GM18505 (cell line): Measurements from ENCODE around the gene TLX3.
A peak's percentile ranks its signal among the peaks of the same experiment; 100 is the strongest.
"Not testable (repeated sequence)": the region's sequence is repeated elsewhere in the genome, so short reads cannot be mapped to it uniquely, and the experiment has no call there.

ENCODE experiments used
- ATAC-seq: cut with Tn5 transposase; IDR thresholded peaks from one replicate; pipeline ENCODE4 v1.9.1; 2021; ENCODE audit not compliant: unreplicated experiment
- POLR2A ChIP-seq: IDR thresholded peaks from 4 replicates; pipeline ENCODE4 v1.6.1; 2011; ENCODE audit warnings: borderline replicate concordance; ENCODE audit not compliant: insufficient read depth, insufficient read length; ENCODE audit errors: extremely low read depth

The TLX3 gene

DNA sequence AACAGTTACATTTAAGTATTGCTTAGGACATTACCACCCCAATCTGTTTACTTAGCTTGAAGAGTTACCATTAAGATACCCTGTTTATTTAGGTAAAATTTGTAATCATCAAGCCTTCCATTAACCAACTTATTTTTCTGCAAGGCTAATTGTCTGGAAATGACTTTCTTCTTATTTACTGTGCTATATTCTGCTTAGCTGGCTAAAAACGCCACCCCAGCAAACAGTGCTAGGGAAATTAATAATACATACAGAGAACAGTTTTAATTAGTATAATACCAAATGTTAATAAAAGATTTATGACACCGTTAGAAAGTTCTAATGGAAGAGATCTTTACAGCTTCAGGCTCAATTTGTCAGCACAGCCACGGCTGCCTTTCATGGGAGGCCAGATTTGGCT is 14.0 kb downstream of the TLX3 start:
- ATAC-seq: no peak
- TF ChIP-seq POLR2A: no peak

DNA sequence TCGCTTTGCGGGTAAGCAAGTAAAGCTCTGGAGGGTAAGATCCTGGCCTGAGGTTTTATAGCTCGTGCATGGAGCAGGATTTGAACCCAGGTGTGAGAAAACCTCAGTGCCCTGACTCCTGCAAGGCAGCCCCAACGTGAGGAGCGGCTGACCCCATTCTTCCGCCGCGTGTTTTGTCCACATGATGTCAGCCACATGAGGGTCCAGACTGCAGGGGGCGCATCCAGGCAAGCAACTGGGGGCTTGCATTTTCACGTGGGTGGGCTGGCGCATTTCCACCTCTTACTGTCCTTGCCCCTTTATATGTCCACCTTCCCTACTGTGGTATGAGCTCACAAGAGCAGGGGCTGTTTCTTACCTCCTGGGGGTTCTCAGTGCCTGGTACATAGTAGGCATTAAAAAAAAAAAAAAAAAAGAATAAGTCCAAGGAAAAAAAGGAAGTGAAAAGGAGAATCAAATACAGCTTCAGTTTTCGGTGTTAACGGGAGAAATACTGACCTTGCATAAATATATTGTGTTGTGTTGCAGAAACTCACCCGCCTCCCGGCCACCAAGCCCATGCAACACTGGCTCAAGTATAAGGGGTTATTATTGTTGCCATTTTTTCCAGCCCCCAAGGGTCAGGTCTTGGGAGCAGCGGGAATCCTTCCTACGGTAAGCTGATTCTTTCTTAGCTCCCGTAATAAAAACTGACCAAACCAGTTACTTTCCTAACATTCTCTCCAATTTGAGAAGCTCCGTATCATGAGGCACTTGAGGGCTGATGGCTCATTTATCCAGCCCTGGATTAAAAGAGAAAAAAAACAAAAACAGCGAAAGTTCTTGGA is 15.0 kb downstream of the TLX3 start:
- no peak for TF ChIP-seq POLR2A
- no peak for ATAC-seq

DNA sequence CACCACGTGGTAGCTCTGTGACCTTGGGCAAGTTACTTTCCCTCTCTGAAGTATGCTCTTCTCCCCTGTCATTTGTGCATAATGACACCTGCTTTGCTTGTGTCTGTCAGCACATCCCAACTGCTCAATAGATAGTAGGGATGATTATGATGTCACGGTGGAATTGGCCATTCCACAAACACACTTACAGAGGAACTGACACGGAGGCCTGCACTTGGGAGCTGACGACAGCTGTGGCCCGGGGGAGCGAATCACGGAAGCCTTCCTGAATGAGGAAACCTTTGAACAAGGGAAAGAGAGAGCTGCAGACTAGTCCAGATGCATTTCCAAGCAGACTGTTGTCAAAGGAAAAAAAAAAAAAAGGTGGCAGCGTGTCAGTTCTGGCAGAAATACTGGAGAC is 21.0 kb downstream of the TLX3 start:
- TF ChIP-seq POLR2A: no peak

DNA sequence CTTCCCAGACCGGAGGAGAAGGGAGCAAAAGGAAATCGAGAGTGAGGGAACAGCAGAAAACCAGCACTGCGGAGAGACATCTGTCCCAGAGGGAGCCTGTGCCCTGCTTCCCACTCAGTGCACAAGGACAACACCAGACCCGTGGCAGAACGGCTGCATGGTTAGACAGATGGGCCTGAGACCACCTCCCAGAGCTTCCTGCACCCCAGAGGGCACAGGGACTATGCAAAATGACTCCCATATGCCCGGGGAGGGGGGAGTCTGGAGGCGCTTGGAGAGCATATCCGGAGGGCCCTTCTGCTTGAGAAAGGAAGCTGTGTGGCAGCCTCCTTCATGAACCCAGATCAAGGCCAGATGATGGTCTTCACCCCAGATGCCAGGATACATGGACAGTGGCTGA is 26.6 kb downstream of the TLX3 start:
- ATAC-seq: no peak
- no peak for TF ChIP-seq POLR2A

More for the DNA sequence above, 21.0 kb downstream of the TLX3 start:
- no peak for ATAC-seq

DNA sequence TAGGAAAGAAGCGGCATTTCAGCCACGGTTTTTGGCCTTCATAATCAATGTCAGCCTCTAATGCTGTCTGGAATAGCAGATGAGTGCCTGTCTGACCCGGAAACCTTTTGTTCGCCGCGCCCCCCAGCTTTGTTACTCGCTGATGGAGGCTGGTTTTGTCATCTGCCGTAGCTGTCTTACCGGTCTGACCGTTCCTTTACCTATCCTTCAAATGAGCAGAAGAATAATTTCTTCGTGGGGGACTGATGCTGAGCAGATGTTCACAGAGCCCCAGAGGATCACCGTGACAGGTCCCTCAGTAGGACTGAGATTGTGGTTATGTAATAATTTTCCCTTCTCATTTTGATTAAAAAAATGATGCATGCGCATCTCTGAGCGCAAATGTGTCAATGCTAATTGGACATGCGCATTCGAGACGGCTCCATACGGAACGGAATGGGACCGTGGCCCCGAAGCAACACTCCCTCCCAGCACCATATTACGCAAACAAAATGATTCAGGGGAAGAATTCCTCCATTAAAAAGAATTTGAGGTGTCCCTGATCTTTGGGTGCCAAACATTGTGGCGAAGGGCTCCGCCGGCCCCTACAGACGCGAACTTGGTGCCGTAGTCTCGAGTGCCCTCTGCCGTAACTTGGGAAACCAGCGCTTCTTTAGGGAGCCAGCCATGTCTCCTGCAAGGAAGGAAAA is 27.6 kb downstream of the TLX3 start:
- ATAC-seq: no peak
- TF ChIP-seq POLR2A: no peak

DNA sequence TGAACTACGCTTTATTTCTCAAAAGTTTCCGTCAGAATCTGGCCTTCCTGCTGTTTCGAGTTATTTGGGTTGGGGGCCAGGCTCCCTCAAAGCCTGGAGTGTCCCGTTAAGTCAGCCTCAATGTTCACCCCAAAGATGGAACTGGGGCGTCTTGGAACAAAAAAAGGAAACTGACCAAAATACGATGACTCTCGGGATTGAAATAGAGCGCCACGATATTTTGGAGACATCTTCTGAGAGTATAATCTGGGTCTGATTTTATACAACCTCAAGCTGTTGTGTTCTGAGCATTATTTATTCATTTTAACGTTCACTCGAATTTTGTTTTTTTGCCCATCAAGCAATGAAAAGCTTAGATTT is 28.1 kb downstream of the TLX3 start:
- TF ChIP-seq POLR2A: no peak
- ATAC-seq: no peak

DNA sequence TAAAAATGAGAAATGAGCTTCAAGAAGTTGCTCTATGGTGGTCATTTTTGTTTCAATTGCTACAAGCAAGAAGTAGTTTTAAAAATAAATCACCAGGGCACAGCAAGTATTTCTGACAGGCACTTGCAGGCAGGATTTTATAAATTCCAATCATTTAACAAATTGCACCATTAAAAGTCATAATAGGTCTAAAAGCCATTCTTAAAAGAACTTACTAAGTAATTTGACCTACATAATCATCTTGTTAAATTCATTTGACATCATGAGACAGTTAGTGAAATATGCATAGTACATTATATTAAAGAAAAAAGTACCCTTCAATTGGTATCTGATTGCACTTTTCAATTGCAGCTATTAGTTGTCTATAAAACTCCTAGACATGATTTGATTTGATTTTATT is 31.0 kb downstream of the TLX3 start:
- no peak for TF ChIP-seq POLR2A
- no peak for ATAC-seq

DNA sequence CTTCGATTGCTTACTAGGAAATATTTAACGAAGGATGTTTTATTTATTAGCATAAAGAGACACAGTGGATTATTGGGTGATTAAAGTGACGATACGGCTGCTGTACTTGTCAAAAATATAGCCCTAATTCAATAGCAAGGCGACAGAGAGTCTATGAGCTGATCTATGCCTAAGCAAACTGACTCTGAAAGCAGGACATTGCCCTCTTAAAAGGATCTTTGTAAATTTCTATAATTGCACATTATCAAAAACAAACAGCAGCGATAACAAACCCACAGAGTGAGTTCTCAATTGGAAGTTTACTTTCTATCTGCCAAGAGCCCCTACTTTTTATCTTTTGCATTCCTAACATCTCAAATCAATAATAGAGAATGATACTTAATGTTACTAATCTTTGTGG is 31.4 kb downstream of the TLX3 start:
- no peak for TF ChIP-seq POLR2A
- ATAC-seq: no peak

DNA sequence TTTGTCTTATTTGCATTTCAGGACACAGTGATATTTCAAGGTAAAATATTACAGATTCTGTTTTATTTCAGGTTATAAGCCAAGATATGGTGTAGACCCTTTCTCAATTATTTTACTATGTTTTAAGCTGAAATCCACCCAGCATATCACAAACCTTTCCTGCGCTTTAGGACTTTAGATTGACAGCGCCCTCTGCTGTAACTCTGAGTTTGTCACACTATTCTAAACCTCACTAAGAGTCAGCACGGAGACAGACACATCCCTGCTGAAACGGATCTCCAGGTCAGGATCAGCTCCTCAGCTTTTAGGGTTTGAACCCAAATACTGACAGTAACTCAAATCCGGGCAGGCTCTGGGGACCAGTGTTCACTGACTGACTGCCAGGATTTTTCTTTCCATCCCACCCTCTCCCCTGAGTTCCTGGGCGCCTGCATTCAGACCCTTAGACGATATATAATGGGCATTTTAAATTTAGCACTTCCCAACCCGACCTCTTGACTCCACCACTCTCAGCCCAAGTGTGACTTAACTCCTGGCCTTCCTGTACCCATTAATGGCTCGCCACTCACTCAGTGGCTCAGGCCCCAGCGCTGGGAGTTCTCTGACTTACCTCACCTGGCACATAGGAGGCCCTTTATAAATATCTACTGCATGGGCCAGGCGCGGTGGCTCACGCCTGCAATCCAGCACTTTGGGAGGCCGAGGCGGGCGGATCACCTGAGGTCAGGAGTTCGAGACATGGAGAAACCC is 33.5 kb downstream of the TLX3 start:
- ATAC-seq: no peak
- TF ChIP-seq POLR2A: no peak

DNA sequence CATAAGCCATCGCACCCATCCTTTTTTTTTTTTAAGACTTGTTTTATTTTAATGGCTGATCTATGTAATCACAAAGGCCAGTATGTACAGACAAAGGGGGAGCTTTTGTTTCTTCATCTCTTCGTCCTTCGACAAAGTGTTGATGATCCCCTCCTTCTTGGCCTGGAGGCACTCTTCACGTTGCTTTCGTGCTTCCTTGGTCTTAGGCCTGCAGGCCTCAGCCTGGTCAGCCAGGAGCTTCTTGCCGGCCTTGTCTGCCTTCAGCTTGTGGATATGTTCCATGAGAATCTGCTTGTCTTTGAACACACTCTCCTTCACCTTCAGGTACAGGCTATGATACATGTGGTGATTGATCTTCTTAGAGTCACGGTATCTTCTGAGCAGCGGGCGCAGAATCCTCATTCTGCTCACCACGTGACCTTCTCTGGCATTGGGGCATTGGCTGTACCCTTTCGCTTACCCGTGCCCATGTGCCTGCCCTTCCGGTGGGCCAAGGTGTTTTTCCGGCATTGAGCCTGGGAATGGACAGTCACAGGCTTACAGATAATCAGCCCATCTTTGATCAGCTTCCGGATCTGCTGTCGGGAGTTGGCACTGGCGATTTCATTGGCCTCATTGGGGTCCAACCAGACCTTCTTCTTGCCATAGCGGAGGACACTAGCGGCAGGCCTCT is 36.0 kb downstream of the TLX3 start:
- no peak for TF ChIP-seq POLR2A
- ATAC-seq: no peak

DNA sequence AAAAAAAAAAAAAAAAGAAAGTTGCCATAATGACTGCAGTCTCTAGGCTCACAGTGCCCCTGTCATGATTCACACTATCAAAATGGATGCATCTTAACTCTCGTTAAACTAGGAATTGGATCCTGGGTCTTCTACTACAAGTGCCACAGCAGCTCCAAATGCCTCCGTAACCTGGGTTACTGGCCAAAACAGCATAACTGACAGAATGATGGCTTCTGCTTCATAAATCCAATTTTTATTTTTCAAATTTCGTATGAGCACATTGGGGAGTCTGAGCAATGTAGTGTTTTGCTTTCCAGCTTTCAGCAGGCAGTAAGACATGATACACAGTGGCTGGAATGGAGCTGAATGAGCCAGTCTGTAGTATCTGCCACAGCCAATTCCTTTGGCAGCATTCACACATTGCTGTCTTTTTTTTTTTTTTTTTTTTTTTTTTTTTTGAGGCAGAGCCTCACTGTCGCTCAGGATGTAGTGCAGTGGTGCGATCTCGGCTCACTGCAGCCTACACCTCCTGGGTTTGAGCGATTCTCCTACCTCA is 42.6 kb downstream of the TLX3 start:
- TF ChIP-seq POLR2A: no peak
- no peak for ATAC-seq

DNA sequence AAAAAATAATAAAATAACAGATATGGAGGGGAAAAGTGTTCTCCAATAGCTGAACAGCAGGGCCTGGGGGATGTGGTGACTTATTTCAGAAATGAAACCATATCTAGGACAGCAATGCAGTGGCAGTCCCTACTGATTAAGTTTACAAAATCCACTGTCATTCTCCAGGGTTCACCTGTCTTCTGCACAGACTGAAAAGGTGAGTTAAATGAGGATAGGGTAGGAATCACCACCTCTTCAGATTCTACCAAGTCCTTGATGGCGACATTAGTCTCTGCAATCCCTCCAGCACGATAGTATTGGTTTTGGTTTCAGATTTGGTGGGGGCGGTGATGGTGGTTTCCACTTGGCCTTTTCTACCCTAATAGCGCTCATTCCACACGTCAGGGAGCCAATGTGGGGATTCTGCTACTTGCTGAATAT is 46.3 kb downstream of the TLX3 start:
- TF ChIP-seq POLR2A: no peak

DNA sequence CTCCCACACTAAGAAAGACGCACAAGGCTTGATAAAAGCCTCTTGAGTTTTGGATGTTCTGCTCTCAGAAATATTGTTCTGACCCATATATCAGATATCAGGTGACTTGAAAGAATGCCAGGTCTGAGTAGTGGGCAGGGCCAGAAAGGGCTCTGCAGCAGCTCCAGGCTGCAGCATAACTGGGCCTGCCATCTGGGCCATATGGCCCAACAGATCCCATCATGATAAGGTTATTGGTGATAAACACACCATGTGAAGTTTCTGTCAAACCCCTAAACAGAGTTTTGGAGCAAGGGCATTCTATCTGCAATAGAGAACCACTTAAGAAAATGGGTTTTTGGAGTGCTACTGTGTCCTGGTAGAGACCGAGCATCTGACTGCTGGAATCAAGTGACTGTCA is 48.8 kb downstream of the TLX3 start:
- TF ChIP-seq POLR2A: no peak
- ATAC-seq: no peak

More for the DNA sequence above, 46.3 kb downstream of the TLX3 start:
- ATAC-seq: peak; percentile 88

DNA sequence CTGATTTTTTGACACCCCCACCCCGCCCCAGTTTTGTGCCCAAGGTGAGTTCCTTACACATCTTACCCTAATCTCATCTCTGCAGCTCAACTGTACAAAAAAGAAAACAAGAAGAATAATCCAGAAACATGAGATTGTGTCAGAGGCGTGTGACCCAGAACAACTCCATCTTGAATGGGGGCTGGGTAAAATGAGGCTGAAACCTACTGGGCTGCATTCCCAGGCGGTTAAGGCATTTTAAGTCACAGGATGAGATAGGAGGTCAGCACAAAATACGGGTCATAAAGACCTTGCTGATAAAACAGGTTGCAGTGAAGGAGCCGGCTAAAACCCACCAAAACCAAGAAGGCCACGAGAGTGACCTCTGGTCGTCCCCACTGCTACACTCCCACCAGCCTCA is 52.1 kb downstream of the TLX3 start:
- not testable (repeated sequence) for ATAC-seq
